Endometrial microvascular endothelial cells (primary cell): ENCODE results near the gene IFIH1. TPM values are rescaled to one million over a fixed set of nuclear protein-coding genes. Genes with fewer than 3 reads are reported as not detected.

ENCODE experiments used
- in situ Hi-C: cut with HindIII; loops from 2 replicates; pipeline ENCODE4 v1.10.0; 2017; ENCODE audit warnings: low sequenced_read_pairs, low pct_unique_long_range_greater_than_20kb; ENCODE audit errors: inconsistent ontology term
- total RNA-seq: library from RNA; depleted of rRNA; stranded (reverse); fragments of >200 nt; gene quantifications from one replicate; pipeline ENCODE4 v1.2.3, GENCODE V29; 2015; ENCODE audit errors: inconsistent ontology term

The IFIH1 gene
- total RNA-seq: 24.3 TPM

DNA sequence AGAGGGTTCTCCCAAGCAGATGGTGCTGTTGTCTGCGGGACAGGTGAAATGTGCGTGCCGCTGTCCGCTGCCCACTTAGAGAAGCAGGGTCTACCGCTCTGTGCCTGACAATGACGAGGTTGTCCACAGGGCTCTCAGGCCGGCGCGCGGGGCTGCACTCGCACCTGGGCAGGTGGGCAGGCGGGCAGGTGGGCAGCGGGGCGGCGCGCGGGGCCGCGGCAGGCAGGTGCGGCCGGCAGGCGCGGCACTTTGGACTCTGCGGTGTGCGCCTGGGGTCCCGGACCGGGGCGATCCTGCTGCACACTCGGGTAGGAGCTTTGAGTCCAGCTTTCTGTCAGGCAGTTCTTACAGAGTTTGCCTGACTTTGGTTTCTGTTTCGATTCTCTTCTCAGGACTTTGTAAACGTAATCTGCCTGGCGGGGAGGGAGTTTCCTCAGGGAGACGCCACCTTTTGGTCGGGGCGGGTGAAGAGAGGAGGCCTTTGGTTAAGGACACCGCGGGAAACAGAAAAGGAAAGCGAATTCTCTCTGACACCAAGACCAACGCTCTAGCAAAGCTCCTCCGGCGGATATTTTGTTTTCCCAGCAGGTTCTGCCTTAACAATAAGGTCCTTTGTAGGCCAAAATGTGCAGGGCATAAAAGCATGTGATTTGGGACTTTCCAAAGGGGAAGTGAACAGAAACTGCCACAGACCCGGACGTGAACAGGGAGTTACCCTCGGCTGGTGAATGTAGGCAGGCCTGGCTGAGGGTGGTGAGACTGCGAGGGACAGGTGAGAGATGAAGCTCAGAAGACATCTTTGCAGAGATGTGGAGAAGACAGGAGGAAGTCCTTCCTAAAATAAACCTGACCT, at the start of gene IFIH1:
Gene IFIH1, minus strand, starts transcription at position 357 of the 853 bp plus-strand sequence. CDS start 377 bp downstream, outside the sequence.
- in situ Hi-C loops: no loop called here

DNA sequence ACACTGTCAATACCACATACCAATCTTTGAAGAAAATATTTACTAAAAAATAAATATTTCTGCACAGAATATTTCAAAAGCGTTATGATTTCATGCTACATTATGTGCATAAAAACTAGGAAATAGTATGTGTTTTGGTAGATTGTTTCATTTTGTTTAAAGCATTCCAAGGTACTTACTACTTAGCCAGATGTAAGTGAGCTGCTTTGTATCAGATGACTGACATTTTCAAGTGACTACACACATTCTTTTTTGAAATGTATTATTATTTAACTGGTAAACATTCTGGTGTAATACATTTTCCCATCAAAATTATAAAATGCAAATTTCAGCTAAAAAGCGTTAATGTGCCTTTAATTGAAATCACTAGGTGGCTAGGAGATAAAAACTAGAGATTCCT, 46.9 kb upstream of the IFIH1 start:
- in situ Hi-C loops: no loop called here

DNA sequence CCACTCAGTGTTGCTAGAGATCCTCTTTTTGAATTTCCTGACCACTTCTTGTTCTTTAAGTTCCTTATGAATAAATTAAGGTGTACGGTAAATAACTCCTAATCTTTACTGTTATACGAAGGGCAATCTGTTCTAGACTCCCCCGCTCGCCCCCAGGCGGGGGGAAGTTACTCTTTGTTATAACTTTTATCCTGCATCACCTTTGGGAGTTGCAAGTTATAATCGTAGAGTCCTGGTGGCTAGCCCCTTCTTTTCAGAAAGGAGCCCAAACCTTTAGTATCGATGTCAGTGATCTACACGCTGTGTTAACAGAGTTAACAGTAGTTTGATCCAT, 26.1 kb upstream of the IFIH1 start:
- in situ Hi-C loops: no loop called here

DNA sequence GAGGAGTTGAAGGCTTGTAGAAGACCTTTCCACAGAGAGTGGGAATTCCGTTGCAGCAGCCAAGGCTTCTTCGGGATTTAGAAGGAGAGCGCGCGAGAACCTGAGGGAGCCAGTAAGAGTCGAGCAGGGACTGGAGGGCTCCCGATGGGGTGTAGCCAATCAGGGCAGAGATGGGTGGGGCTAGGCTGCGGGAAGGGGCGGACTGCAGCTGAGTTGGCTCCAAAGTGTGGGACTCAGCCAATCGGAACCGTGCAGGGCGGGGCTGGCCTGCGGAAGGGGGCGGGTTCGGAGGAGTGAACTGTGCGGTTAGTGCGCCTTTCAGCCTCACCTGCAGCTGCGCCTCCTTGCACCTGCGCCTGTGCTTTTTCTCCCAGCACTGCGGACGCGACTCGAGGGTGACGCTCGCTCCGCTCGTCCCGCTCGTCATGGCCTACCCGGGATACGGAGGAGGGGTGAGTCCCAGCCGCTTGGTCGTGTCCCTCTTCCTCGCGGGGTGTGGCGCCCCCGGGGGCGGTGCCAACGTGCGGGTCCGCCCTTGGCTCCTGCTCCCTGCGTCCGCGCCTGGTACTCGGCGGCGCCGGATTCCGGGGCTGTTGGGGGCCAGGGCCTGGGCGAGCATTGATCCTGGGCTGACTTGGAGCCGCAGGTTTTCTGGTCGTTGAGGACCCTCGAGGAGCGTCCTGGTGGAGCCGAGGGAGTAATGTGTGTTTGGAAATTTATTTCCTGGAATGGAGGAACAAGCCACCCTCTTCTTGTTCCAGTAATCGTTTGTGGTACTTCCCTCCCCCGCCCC, 25.5 kb upstream of the IFIH1 start, which contains the start of gene GCA:
Gene GCA, plus strand, starts transcription at position 309 of the 793 bp plus-strand sequence. Its CDS starts 117 bp downstream, at position 426.
- in situ Hi-C loops: no loop called here

DNA sequence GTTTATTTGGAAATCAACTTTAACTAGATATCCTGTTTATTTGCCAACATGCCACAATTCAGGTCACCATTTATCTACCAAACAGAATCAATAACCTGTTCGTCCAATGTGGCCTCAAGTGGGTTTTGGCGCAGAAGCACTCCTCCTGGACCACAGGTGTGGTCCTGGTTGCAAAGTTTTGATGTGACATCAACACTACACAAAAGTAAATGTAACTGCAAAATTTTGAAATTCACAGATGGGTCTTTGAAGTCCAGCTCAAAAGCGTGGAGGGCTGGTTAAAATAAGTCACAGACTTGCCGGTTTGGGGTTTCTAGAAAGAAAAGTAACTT, 25.0 kb upstream of the IFIH1 start:
- in situ Hi-C loops: no loop called here

DNA sequence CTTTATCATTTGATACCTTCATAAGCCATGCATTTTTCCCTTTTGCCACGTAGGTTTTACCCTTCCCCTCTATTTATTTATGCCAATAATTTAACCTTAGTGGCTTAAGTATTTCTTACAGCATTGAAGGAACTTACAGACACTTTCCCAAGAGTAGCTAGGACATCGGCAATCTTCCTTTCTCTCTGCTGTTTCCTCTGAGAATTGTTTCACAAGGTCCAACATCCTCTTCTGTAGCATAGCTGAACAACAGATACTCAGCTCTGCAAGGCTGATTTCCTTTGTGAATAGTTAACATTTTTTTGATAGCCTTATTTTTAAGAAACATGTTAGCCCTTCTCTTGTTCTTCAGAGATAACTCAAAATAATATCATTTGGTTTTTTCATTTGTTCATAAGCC, 24.4 kb upstream of the IFIH1 start:
- in situ Hi-C loops: no loop called here

DNA sequence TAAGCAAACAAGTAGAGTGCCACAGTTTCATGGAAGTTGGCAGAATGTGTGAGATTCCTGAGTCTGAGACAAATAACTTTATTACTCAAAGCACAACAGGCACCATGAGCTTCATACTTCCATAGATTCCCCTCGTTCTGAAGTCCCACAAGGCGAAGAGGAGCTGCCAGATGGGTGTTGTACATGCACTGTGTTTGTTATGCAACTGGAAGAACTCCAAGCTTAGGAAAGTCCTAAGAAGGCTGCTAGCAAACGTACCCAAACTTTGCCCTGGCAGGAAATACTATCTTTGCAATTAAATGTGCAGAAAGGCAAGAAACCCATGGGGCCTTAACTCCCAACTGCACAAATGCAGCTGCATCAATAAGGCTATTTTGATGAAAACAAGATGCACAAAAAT, 23.8 kb upstream of the IFIH1 start:
- in situ Hi-C loops: no loop called here

DNA sequence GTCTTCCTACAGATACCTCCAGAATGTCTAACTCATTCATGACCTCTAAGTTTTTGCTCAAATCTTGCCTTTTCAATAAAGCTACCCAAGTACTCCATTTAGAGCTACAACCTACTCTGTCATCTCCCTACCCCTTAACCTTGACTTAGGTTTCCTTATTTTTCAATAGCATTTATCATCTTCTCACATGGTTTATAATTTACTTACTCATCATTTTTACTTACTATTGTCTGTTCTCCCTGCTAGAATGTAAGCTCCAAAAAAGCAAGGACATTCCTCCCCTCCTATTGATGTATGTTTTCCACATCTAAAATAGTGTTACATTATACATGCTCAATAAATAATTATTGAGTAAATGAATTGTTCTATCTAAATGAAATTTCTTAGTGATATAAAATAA, 22.3 kb upstream of the IFIH1 start:
- in situ Hi-C loops: no loop called here

DNA sequence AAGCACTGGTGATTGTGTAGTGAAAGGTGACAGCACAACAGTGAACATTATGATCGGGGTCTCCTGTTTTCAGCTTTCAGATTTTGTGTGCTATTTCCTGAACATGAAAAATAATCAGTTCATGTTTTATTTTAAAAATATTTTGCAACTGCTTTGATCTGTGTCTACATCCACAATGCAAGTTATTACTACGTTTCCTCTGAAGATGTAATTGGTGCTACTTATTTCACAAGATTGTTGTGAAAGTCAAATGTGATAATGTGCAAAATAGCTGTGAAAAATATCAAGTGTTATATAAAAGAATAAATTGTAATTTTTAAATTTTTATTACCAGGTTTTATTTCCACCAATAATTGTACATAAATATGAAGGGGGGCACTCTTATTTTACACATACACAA, 19.4 kb upstream of the IFIH1 start:
- in situ Hi-C loops: no loop called here

DNA sequence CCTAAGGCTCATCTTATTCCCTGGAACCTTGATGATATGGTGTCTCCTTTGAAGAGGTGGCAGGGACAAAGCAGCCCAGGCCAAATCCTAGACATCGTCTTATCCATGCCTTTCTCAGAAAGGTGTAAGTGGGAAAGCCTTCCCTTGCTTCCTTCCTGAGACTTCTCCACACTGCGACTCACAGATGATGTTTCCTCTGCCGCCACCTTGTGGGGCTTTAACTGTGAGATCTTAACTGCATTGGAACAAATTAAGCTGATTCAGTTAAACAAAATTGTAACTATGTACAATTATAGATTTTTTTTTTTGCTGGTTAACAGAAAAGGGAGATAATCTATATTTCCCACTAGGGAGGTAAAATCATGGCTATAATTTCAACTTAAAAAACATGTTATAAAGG, 15.5 kb upstream of the IFIH1 start:
- in situ Hi-C loops: no loop called here

DNA sequence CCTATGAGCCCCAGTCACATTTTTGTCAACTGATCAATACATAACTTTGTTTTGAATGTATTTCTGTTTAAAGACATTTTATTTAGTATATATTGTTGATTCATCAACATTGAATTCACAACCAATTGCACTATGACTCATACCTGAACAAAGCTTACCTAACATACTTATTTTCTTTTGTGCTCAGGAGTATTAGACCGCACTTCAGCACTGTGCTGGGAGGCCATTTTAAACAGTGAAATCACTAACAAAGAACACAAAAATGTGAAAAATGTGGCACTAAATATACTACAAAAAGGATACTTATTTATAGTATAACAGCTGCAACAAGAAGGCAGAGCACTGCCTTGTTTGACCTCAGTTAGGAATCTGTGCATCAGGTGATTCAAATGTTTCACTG, 12.4 kb upstream of the IFIH1 start:
- in situ Hi-C loops: no loop called here

DNA sequence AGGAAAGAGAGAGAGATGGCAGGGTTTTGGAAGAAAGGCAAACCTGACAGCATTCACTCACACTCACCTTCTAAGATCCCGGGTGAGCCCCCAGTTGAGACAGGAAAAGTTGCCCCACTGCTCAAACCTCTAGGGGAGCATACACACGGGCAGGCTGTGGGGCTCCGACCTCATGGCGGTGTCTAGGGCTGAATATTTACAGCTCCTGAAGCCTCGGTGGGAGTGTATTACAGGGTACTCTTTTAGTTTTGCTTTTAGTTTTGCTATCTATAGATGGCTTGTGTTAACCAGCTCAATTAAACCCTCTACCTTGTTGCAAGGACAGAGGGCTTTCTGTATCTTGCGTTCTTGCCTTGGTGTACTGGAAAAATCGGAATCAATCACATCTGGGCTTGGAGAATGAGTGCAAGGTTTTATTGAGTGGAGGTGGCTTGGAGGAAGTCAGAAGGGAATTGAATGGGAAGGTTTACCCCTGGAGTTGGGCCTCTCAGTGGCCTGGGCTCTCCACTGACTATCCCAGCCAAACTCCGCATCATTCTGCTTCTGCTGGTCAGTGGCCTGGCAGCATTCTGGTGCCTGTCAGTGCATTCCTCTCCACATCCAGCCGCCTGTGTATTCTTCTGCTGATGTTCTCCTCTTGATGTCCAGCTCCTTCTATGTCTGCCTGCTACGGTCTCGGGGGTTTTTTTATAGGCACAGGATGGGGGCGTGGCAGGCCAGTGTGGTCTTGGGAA, 10.1 kb upstream of the IFIH1 start:
- in situ Hi-C loops: no loop called here

DNA sequence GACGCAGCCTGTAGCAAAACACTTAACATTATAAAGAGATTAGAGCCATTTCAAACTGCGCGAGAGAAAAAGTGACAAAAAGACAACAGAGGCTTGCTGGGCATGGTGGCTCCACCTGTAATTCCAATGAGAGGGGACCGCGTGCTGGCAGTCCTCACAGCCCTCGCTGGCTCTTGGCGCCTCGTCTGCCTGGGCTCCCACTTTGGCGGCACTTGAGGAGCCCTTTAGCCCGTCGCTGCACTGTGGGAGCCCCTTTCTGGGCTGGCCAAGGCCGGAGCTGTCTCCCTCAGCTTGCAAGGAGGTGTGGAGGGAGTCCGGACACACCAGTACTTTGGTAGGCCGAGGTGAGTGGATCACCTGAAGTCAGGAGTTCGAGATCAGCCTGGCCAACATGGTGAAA, 9.3 kb upstream of the IFIH1 start:
- in situ Hi-C loops: no loop called here

DNA sequence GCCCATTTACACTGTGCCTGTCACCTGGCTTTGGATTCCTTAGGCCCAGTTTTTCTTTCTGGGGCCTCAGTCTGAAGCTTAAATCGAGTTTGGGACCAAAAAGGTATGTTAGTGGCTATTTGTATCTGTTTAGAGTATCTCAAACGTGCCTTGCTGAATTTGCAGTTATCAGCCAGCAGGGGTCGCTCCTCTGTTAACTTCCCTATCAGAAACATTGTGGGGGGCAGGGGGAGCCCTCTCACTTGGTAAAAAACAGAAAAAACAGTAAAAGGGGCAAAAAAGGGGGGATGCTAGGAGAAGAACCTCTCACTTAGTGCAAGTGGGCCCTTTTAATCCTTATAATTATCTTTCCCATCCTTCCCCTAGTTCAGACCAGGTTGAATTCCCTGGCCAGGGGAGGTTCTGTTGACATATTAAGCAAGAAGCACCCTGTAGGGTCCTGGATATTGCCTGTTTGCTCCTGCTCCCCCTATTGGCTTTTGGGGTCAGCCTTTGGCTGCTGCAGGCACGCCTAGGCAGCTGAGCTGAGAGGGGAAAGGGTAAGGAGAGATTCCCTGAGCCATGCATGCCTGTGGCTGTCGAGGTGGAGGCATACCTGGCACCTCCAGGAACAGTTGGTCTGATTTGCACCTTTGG, 8.8 kb upstream of the IFIH1 start:
- in situ Hi-C loops: no loop called here

DNA sequence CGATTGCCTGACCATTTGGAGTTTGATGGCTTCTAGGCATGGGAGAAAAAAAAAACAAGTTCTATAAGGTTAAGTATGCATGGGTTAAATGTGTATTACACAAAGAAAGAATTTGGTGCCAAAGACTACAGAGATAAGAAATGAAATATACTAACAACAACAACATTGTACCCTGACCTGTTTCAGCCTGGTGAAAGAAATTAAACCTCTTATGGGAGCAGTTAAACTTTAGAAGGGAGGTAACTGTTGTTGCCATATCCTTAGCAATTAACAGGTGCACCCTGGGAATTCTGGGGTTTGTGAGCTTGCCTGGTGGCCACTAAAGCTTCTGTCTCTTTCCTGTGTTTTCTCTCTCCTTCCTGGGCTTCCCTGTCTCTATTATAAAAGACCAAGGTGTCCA, 6.5 kb upstream of the IFIH1 start:
- in situ Hi-C loops: no loop called here

DNA sequence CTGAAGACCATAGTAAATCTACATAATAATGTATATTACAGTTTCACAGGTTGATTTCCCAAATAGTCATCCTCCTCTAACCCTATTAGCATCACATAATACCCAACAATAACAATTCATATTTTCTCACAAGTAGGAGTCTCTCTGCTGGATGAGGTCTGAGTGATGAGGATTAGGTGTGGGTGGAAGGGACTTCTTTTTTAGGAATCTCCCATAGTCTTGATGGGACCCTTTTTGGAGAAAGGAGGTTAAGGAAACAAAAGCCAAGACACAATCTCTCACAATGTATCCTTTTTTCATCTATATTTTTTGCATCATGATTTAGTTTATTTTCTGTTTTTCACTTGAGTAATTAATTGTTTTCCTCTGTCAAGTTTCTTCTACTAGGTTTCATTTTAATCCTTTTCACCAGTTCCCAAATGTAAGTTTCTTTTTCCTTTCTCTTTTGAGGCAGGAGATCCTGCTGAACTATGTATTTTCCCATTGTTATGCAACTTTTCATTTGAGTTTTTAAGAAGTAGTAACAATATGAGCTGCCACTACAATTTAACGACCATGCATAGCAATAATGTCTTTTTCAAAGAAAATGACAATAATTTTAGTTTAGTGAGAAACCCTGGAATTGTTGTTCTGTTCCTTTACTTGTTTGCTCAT, 2.5 kb upstream of the IFIH1 start:
- in situ Hi-C loops: no loop called here

DNA sequence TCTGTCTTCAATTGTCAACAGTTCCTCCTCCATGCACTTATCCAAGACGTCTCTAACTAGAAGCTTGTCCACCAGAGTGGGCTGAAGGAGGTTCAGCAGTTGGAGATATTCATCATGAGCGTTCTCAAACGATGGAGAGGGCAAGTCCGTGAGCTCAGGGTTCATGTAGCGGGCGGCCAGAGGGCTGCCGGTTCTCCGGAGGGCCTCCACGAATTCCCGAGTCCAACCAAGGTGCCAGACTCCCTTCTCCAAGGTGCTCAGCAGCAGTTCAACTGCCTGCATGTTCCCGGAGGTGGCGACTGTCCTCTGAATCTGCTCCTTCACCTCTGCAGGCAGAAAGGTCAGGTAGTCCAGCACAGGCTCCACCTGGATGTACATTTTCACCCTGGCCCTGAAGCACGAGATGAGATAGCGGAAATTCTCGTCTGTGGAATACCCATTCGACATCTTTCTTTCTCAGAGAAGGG, 590 bp downstream of the IFIH1 start:
- in situ Hi-C loops: no loop called here

DNA sequence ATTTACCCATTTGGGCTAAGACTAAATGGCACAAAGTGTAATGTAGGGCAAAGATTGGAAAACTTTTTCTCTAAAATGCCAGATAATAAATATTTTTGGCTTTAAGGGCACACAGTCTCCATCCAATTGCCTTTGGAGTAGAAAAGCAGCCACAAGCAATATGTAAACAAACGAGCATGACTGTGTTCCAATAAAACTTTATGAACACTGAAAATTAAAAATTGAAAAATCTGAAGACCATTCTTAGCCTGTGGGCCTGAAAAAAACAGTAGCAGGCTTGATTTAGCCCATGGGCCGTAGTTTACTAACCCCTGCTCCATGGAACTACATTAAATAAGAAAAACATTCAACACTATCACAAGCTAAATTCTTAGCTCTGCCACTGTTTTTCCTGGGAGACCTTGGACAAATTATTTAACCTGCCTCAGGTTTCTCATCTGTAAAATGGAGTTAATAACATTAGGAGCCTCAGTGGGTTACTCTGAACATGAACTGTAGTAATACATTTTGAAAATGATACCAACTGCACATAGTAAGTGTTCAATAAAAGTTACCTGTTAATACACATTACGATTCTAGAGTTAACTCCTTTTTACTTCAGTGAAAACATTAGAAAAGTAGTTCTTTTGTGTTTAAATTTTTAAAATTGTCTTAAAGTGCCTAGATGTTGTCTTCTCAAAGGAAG, 1.3 kb downstream of the IFIH1 start:
- in situ Hi-C loops: no loop called here
